Naive thymus-derived CD4-positive, alpha-beta T cell (primary cell): ENCODE data around the gene NTF4. TPM values are rescaled to one million over a fixed set of nuclear protein-coding genes. Genes with fewer than 3 reads are reported as not detected.

Experiments
- ATAC-seq: fragments of 150-1000 bp; cut with Tn5 transposase; 2 replicates; pipeline ENCODE4 v1.10.0; 2021; ENCODE audit warnings: mild to moderate bottlenecking, moderate library complexity
- CTCF ChIA-PET: fragments of 350-600 bp; sonication (Branson Sonifier 250); formaldehyde crosslinking; loops from one replicate; lab custom pipeline; 2021; ENCODE audit warnings: antibody characterized with exemption; lab: Charles Lee
- POLR2A ChIA-PET: fragments of 350-600 bp; sonication (Branson Sonifier 250); formaldehyde crosslinking; loops from one replicate; lab custom pipeline; 2021; ENCODE audit warnings: antibody characterized with exemption, inconsistent platforms; lab: Charles Lee
- DNase-seq, 9 donors: peaks; one replicate each; pipeline versions ENCODE4 v3.0.0 to v3.0.0-alpha.2; 2020 to 2022; ENCODE audit warnings: mixed read lengths in 1 of 9
- H3K27ac ChIP-seq: one replicate; pipeline ENCODE4 v1.7.0; 2013; ENCODE audit warnings: mild to moderate bottlenecking, low read depth, low read length, moderate library complexity
- H3K27me3 ChIP-seq, 2 donors: one replicate each; pipeline ENCODE4 v1.7.0; 2013; ENCODE audit warnings: low read length in 2 of 2, mild to moderate bottlenecking in 2 of 2, moderate library complexity in 2 of 2; ENCODE audit not compliant: control insufficient read depth in 2 of 2, insufficient read depth in 2 of 2
- H3K36me3 ChIP-seq, 3 experiments: 1 replicate in 2 of 3; 2 replicates in 1 of 3; pipeline ENCODE4 v1.7.0; 2013; ENCODE audit warnings: low read length in 3 of 3, mild to moderate bottlenecking in 3 of 3, moderate library complexity in 1 of 3; ENCODE audit not compliant: insufficient read depth in 3 of 3, control insufficient read depth in 2 of 3
- H3K4me1 ChIP-seq, 2 donors: one replicate each; pipeline ENCODE4 v1.7.0; 2013; ENCODE audit warnings: low read length in 2 of 2, mild to moderate bottlenecking in 2 of 2, moderate library complexity in 1 of 2; ENCODE audit not compliant: control insufficient read depth in 2 of 2, insufficient read depth in 2 of 2
- H3K4me3 ChIP-seq: 2 replicates; pipeline ENCODE4 v1.7.0; 2013; ENCODE audit warnings: mild to moderate bottlenecking, low read length
- H3K9me3 ChIP-seq, 3 experiments: 1 replicate in 2 of 3; 2 replicates in 1 of 3; pipeline ENCODE4 v1.7.0; 2013; ENCODE audit warnings: low read length in 3 of 3; ENCODE audit not compliant: control insufficient read depth in 2 of 3
- H3K27ac Mint-ChIP-seq, 9 donors: one replicate each; pipeline ENCODE4 v1.8.0; 2020 to 2022; ENCODE audit warnings: mixed read lengths in 9 of 9, mild to moderate bottlenecking in 8 of 9, moderate library complexity in 5 of 9, inconsistent platforms in 2 of 9
- H3K27me3 Mint-ChIP-seq, 5 donors: one replicate each; pipeline ENCODE4 v1.8.0; 2021 to 2022; ENCODE audit warnings: mixed read lengths in 5 of 5, mild to moderate bottlenecking in 1 of 5
- H3K36me3 Mint-ChIP-seq, 5 donors: one replicate each; pipeline ENCODE4 v1.8.0; 2020 to 2022; ENCODE audit warnings: mixed read lengths in 5 of 5, mild to moderate bottlenecking in 3 of 5, inconsistent platforms in 1 of 5
- H3K4me1 Mint-ChIP-seq, 7 donors: one replicate each; pipeline ENCODE4 v1.8.0; 2020 to 2022; ENCODE audit warnings: mixed read lengths in 7 of 7, mild to moderate bottlenecking in 3 of 7, inconsistent platforms in 1 of 7
- H3K4me3 Mint-ChIP-seq, 10 donors: one replicate each; pipeline ENCODE4 v1.8.0; 2020 to 2022; ENCODE audit warnings: mild to moderate bottlenecking in 10 of 10, mixed read lengths in 10 of 10, moderate library complexity in 6 of 10, inconsistent platforms in 2 of 10
- H3K9me3 Mint-ChIP-seq, 11 donors: one replicate each; pipeline ENCODE4 v1.8.0; 2020 to 2022; ENCODE audit warnings: mixed read lengths in 11 of 11, mild to moderate bottlenecking in 4 of 11, inconsistent platforms in 1 of 11, moderate library complexity in 1 of 11
- intact Hi-C, 2 donors: fragments of 100-400 bp; cut with micrococcal nuclease; formaldehyde crosslinking; loops; one replicate each; pipeline ENCODE4 v1.15.1; 2023
- polyA plus RNA-seq, 2 donors: library from polyadenylated mRNA; unstranded; fragments of 300-500 nt; fragmentation: Illumina TruSeq; gene quantifications; one replicate each; pipeline ENCODE4 v1.2.3, GENCODE V29; 2021
- total RNA-seq, 6 experiments: library from RNA in 5 of 6; stranded (reverse) in 5 of 6; gene quantifications; 1 replicate in 5 of 6; 2 replicates in 1 of 6; pipeline ENCODE4 v1.2.3 and lab custom pipeline; 2021 to 2026

NTF4 gene
- total and polyA plus RNA-seq, 7 experiments from 2014 or later: not detected

DNA sequence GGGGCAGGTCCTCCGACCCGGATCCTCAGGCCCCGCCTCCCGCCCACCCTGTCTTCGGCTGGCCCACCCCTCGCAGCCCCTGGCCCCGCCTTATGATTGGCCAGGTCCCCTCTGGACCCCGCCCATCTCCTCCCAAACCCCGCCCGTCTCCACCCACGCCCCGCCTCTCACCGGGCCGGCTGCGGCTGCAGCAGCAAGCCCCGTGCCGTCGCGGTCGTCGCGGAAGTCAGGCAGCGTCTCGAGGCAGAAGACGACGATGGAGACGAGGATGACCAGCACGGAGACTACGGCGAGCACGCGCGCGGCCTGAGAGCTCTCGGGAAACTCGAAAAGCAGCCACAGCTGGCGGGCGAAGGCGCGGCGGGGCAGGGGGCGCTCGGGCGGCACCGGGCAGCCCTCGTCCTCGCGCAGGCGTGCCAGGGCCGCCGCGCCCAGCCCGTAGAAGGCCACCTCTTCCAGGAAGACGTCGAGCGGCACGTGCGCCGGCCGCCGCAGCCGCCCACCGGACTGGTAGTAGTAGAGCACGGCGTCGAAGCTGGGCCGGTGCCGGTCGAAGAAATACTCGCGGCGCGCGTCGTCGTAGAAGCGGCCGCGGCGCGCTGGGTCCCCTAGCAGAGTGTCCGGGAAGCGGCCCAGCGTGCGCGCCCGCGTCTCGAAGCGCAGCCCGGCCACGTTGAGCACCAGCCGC lies 7.4 kb upstream of the NTF4 start:
- Histone ChIP-seq H3K36me3 (no peaks in the 10 kb centered on the region), H3K27ac (no peak overlapping the region), H3K4me3 (no peak overlapping the region), H3K4me1 (no peaks in the 10 kb centered on the region), H3K27me3 (peaks cover 4 to 12% of the 10 kb centered on the region in 2 donors), H3K9me3 (no peaks in the 10 kb centered on the region)
- POLR2A ChIA-PET: no interaction called here
- Mint-ChIP-seq H3K9me3 (peaks cover 0 to 10% (median 4%) of the 10 kb centered on the region in 11 donors), H3K4me3 (peak overlapping the region in 4 of 10 donors; percentile 24 to 62 (median 46)), H3K4me1 (peaks cover 7 to 20% (median 13%) of the 10 kb centered on the region in 7 donors), H3K27ac (peak overlapping the region in 1 of 9 donors; percentile 12), H3K27me3 (peaks cover 58 to 73% (median 60%) of the 10 kb centered on the region in 5 donors), H3K36me3 (peaks cover 0 to 4% (median 0%) of the 10 kb centered on the region in 5 donors)
- DNase-seq: no peak
- peak; percentile 24 for ATAC-seq
- CTCF ChIA-PET: interaction anchor here (0.9 kb wide), 1 partner anchor 128 kb away, joined by 4 read pairs; no protein-coding TSS in a partner anchor
- intact Hi-C loops: loop anchor here in 1 of 2 donors (5.0 kb wide), 2 partner anchors 75 to 285 kb away; no protein-coding TSS in a partner anchor

DNA sequence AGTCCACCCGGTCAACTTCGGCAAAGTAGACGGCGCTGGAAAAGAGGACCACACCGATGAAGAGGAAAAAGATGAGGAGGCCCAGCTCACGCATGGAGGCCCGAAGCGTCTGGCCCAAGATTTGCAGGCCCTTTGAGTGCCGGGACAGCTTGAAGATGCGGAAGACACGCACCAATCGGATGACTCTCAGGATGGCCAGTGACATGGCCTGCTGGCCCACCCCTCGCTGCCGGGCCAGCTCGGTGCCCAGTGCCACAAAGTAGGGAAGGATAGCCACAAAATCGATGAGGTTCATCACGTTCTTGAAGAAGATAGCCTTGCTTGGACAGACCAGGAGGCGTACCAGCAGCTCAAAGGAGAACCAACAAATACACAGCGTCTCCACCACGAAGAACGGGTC lies 5.8 kb upstream of the NTF4 start:
- no peaks in the 10 kb centered on the region for H3K36me3 ChIP-seq
- Mint-ChIP-seq H3K9me3 (peaks cover 0 to 10% (median 4%) of the 10 kb centered on the region in 11 donors), H3K27ac (no peak overlapping the region), H3K27me3 (peaks cover 64 to 75% (median 72%) of the 10 kb centered on the region in 5 donors), H3K4me1 (peaks cover 6 to 20% (median 14%) of the 10 kb centered on the region in 7 donors), H3K4me3 (peak overlapping the region in 3 of 10 donors; percentile 7 to 63 (median 32)), H3K36me3 (peaks cover 0 to 4% (median 0%) of the 10 kb centered on the region in 5 donors)
- ChIA-PET CTCF (no interaction called here), POLR2A (no interaction called here)
- no peaks in the 10 kb centered on the region for H3K9me3 ChIP-seq
- H3K27me3 ChIP-seq: peaks cover 4 to 12% of the 10 kb centered on the region in 2 donors
- H3K4me3 ChIP-seq: no peak overlapping the region
- intact Hi-C loops: loop anchor here in 1 of 2 donors (5.0 kb wide), 2 partner anchors 73 to 283 kb away; no protein-coding TSS in a partner anchor
- H3K4me1 ChIP-seq: no peaks in the 10 kb centered on the region
- no peak overlapping the region for H3K27ac ChIP-seq
- no peak for DNase-seq
- no peak for ATAC-seq

DNA sequence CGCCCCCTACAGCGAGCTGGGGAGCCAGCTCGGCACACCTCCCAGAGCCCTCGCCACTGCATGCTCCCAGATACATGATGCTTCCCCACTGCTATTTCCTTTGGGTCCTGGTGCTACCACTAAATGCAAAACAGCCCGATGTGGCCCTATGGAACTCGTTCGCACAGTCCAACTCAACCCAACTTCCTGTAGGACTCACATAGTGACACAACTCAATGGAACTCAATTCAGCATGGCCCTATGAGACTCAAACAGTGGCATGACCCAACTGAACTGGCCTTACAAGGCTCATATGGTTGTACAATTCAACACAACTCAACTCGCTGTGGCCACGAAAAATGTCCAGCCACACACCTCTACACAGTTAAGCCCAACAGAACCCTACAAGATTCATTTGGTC lies 4.4 kb upstream of the NTF4 start:
- no peak for DNase-seq
- no peaks in the 10 kb centered on the region for H3K4me1 ChIP-seq
- no peak overlapping the region for H3K27ac ChIP-seq
- H3K27me3 ChIP-seq: peaks cover 4 to 9% of the 10 kb centered on the region in 2 donors
- ChIA-PET CTCF (no interaction called here), POLR2A (interaction anchor here (1.3 kb wide), 1 partner anchor 25 kb away, joined by 3 read pairs; no protein-coding TSS in a partner anchor)
- peaks cover 0 to 4% (median 0%) of the 10 kb centered on the region in 5 donors for H3K36me3 Mint-ChIP-seq
- intact Hi-C loops: no loop called here
- no peak for ATAC-seq
- no peak overlapping the region for H3K27ac Mint-ChIP-seq
- H3K4me1 Mint-ChIP-seq: peaks cover 6 to 18% (median 13%) of the 10 kb centered on the region in 7 donors
- peaks cover 0 to 10% (median 4%) of the 10 kb centered on the region in 11 donors for H3K9me3 Mint-ChIP-seq
- no peaks in the 10 kb centered on the region for H3K36me3 ChIP-seq
- H3K4me3 Mint-ChIP-seq: no peak overlapping the region
- H3K9me3 ChIP-seq: no peaks in the 10 kb centered on the region
- peaks cover 56 to 81% (median 67%) of the 10 kb centered on the region in 5 donors for H3K27me3 Mint-ChIP-seq
- no peak overlapping the region for H3K4me3 ChIP-seq

DNA sequence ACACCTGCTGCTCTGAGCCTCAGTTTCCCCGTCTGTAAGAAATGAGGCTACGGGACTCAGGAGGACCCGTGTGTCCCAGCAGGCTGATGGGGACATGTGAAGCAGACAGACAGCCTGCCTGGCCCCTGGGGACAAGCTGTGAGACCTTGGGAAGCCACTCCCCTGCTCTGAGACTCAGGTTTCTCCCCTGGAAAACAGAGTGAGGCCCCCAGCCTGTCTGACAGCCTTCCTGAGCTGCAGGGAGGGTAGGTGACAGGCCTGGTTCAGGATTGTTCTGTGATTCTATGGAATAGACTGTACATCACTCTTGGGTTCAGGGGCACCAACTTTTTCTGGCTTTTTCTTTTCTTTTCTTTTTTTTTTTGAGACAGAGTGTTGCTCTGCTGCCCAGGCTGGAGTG lies 2.9 kb upstream of the NTF4 start:
- no peak for DNase-seq
- POLR2A ChIA-PET: no interaction called here
- peaks cover 41 to 80% (median 60%) of the 10 kb centered on the region in 5 donors for H3K27me3 Mint-ChIP-seq

DNA sequence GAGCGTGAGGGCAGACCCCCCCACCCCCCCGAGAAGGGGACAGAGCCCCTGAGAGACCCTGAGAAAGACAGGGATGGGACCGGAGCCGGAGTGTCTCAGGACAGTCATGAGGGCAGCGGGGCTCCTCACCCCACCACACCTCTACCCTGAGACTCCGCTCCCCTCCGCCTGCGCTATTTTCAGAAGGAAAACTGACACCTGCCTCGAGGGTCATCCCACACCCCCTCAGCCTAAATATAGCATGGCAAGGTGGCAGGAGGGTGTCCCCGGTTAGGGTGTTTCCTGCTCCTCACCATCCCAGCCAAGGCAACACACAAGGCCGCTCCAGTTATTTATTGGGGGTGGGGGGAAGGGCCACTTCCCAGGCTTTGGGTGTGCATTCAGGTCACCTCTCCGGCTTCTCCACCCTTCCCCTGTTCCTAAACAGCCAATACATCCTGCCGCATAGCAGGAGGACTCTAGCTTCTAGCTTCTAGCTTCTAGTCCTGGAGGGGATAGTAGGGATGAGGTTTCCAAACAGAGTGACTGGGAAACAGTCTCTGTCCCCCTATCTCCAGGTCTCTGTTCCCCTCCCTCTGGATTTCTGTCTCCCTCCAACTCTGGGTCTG lies 1.4 kb upstream of the NTF4 start:
- Mint-ChIP-seq H3K27ac (peak overlapping the region in 1 of 9 donors; percentile 16), H3K27me3 (peaks cover 43 to 76% (median 52%) of the 10 kb centered on the region in 5 donors), H3K9me3 (peaks cover 0 to 6% (median 4%) of the 10 kb centered on the region in 11 donors), H3K4me1 (peaks cover 0 to 4% (median 0%) of the 10 kb centered on the region in 7 donors), H3K36me3 (peaks cover 0 to 4% (median 0%) of the 10 kb centered on the region in 5 donors), H3K4me3 (peak overlapping the region in 2 of 10 donors; percentile 2 to 21)
- H3K27ac ChIP-seq: no peak overlapping the region
- ChIA-PET POLR2A (no interaction called here), CTCF (no interaction called here)
- no peak overlapping the region for H3K4me3 ChIP-seq
- ATAC-seq: no peak
- H3K36me3 ChIP-seq: no peaks in the 10 kb centered on the region
- peaks cover 0 to 2% of the 10 kb centered on the region in 2 donors for H3K27me3 ChIP-seq
- H3K4me1 ChIP-seq: no peaks in the 10 kb centered on the region
- DNase-seq: no peak
- intact Hi-C loops: no loop called here
- no peaks in the 10 kb centered on the region for H3K9me3 ChIP-seq

More for the DNA sequence above, 2.9 kb upstream of the NTF4 start:
- Mint-ChIP-seq H3K27ac (no peak overlapping the region), H3K9me3 (peaks cover 0 to 6% (median 4%) of the 10 kb centered on the region in 11 donors), H3K4me3 (no peak overlapping the region), H3K4me1 (peaks cover 0 to 4% (median 1%) of the 10 kb centered on the region in 7 donors), H3K36me3 (peaks cover 0 to 4% (median 0%) of the 10 kb centered on the region in 5 donors)
- no peaks in the 10 kb centered on the region for H3K4me1 ChIP-seq
- no peaks in the 10 kb centered on the region for H3K36me3 ChIP-seq
- H3K9me3 ChIP-seq: no peaks in the 10 kb centered on the region
- CTCF ChIA-PET: interaction anchor here (0.6 kb wide), 1 partner anchor 1106 kb away, joined by 4 read pairs; no protein-coding TSS in a partner anchor
- no peak for ATAC-seq
- H3K27ac ChIP-seq: no peak overlapping the region
- H3K4me3 ChIP-seq: no peak overlapping the region
- no peaks in the 10 kb centered on the region for H3K27me3 ChIP-seq
- intact Hi-C loops: no loop called here

DNA sequence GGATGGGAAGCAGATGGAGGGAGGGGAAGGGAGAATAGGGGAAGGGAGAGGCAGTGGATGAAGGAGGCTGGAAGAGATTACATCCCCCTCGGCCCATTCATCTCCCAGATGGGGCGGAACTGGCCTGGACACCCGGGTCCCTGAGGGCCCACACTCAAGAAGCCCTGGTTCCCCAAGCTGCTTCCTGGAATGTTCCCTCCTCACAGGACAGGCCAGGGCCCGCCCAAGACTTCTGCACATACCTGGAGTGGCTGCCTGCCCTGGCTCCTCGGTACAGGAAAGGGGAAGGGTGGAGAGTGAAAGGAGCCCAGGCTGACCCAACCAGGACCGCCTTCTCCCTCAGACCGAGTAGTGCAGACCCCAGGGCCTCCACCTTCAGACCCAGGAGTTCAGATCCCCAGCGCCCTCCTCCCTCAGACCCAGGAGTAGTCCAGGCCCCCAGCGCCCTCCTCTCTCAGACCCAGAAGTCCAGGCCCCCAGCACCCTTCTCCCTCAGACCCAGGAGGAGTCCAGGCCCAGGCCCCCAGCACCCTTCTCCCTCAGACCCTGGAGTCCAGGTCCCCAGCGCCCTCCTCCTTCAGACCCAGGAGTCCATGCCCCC lies 489 bp downstream of the NTF4 start:
- no peaks in the 10 kb centered on the region for H3K4me1 ChIP-seq
- DNase-seq (no peak), ATAC-seq (no peak)
- Mint-ChIP-seq H3K27ac (no peak overlapping the region), H3K27me3 (peaks cover 37 to 75% (median 45%) of the 10 kb centered on the region in 5 donors), H3K4me3 (peak overlapping the region in 4 of 10 donors; percentile 4 to 58 (median 25)), H3K9me3 (peaks cover 0 to 2% (median 0%) of the 10 kb centered on the region in 11 donors), H3K36me3 (no peaks in the 10 kb centered on the region), H3K4me1 (peaks cover 0 to 4% (median 0%) of the 10 kb centered on the region in 7 donors)
- H3K27ac ChIP-seq: no peak overlapping the region
- no peaks in the 10 kb centered on the region for H3K9me3 ChIP-seq
- H3K4me3 ChIP-seq: no peak overlapping the region
- CTCF ChIA-PET: no interaction called here
- no peaks in the 10 kb centered on the region for H3K36me3 ChIP-seq
- POLR2A ChIA-PET: no interaction called here
- H3K27me3 ChIP-seq: peaks cover 0 to 3% of the 10 kb centered on the region in 2 donors
- intact Hi-C loops: no loop called here
